ENCODE results near the gene GSE1. TPM values are rescaled to one million over a fixed set of nuclear protein-coding genes. Genes with fewer than 3 reads are reported as not detected.

Gene GSE1
- total RNA-seq, 1 experiment from 2014 or later = 90.2 TPM

GRCh38 chr16:85665373-85665740 lies 52.2 kb downstream of the GSE1 start:
- POLR2A ChIA-PET = no interaction called here
- H3K4me2 ChIP-seq (ENCODE audit: low read length) = no peak overlapping the region

GRCh38 chr16:85665929-85666328 lies 52.8 kb downstream of the GSE1 start:
- RAD21 ChIA-PET (ENCODE audit: low non-redundant PET in 1 of 2, low total read pairs in 2 of 2, uncharacterized antibody in 2 of 2, unreplicated experiment in 2 of 2) = no interaction called here
- H3K9me3 ChIP-seq (ENCODE audit: control insufficient read depth in 1 of 2, insufficient read depth in 1 of 2, low read depth in 1 of 2, low read length in 2 of 2) = no peaks in the 10 kb centered on the region

More at GRCh38 chr16:85665373-85665740, 52.2 kb downstream of the GSE1 start:
- intact Hi-C loops (cut with micrococcal nuclease) = no loop called here
- no peaks in the 10 kb centered on the region for H3K27me3 ChIP-seq (ENCODE audit: insufficient read depth, low read length)
- no peaks in the 10 kb centered on the region for H3K4me1 ChIP-seq (ENCODE audit: control insufficient read depth in 1 of 2, insufficient read depth in 2 of 2, low read length in 2 of 2)
- CTCF ChIA-PET = no interaction called here
- no TSS peak for BruUV-seq (replicated peaks)
- H2AFZ ChIP-seq (ENCODE audit: low read depth, low read length, poor library complexity, severe bottlenecking) = no peak overlapping the region
- peaks cover 73% of the 10 kb centered on the region in 2 experiments; a peak in 3 of 4 replicates for H3K36me3 ChIP-seq (ENCODE audit: control insufficient read depth in 1 of 2, insufficient read depth in 2 of 2, low read length in 2 of 2)
- no peak overlapping the region for H3K27ac ChIP-seq (ENCODE audit: low read depth, low read length)
- H3K9me2 ChIP-seq (ENCODE audit: insufficient read depth) = no peaks in the 10 kb centered on the region
- no peaks in the 10 kb centered on the region for H3K9me3 ChIP-seq (ENCODE audit: control insufficient read depth in 1 of 2, insufficient read depth in 1 of 2, low read depth in 1 of 2, low read length in 2 of 2)
- DNase-seq (ENCODE audit: low read depth, low spot score) (no peak), ATAC-seq (no peak)
- no peak overlapping the region for H3K9ac ChIP-seq (ENCODE audit: low read length)
- H3K4me3 ChIP-seq (replicated peaks in 1 of 2; ENCODE audit: low read depth in 1 of 2, low read length in 2 of 2) = no peak overlapping the region
- no peak for TF ChIP-seq POLR2A (IDR thresholded peaks at IDR 0.05; ENCODE audit: borderline replicate concordance, extremely low read depth, insufficient read depth, insufficient read length)
- TF ChIP-seq SIN3A (IDR thresholded peaks at IDR 0.05; ENCODE audit: low read depth) = no peak
- TF ChIP-seq ATF3 (IDR thresholded peaks at IDR 0.05) = no peak
- TF ChIP-seq ELF1 (IDR thresholded peaks at IDR 0.05; ENCODE audit: borderline replicate concordance, low read depth) = no peak
- no peak for TF ChIP-seq EZH2phosphoT487 (IDR thresholded peaks at IDR 0.05; ENCODE audit: borderline replicate concordance)
- TF ChIP-seq YY1 (IDR thresholded peaks at IDR 0.05; ENCODE audit: extremely low read depth, insufficient replicate concordance, low read depth, low read length) = no peak
- TF ChIP-seq RAD21 (IDR thresholded peaks at IDR 0.05; ENCODE audit: low read depth) = no peak
- no peaks in the 10 kb centered on the region for H3K79me2 ChIP-seq (ENCODE audit: insufficient read depth, low read length)
- RAD21 ChIA-PET (ENCODE audit: low non-redundant PET in 1 of 2, low total read pairs in 2 of 2, uncharacterized antibody in 2 of 2, unreplicated experiment in 2 of 2) = no interaction called here
- H4K20me1 ChIP-seq (ENCODE audit: insufficient read depth) = peaks cover 4% of the 10 kb centered on the region; the same call in 1 of the 2 replicates

More at GRCh38 chr16:85665929-85666328, 52.8 kb downstream of the GSE1 start:
- ATAC-seq (no peak), DNase-seq (ENCODE audit: low read depth, low spot score) (no peak)
- peaks cover 75 to 79% of the 10 kb centered on the region in 2 experiments; a peak in 3 of 4 replicates for H3K36me3 ChIP-seq (ENCODE audit: control insufficient read depth in 1 of 2, insufficient read depth in 2 of 2, low read length in 2 of 2)
- no peak overlapping the region for H2AFZ ChIP-seq (ENCODE audit: low read depth, low read length, poor library complexity, severe bottlenecking)
- H3K4me3 ChIP-seq (replicated peaks in 1 of 2; ENCODE audit: low read depth in 1 of 2, low read length in 2 of 2) = no peak overlapping the region
- intact Hi-C loops (cut with micrococcal nuclease) = no loop called here
- no peaks in the 10 kb centered on the region for H3K79me2 ChIP-seq (ENCODE audit: insufficient read depth, low read length)
- H3K4me1 ChIP-seq (ENCODE audit: control insufficient read depth in 1 of 2, insufficient read depth in 2 of 2, low read length in 2 of 2) = no peaks in the 10 kb centered on the region
- no peaks in the 10 kb centered on the region for H3K9me2 ChIP-seq (ENCODE audit: insufficient read depth)
- no TSS peak for BruUV-seq (replicated peaks)
- H3K27ac ChIP-seq (ENCODE audit: low read depth, low read length) = no peak overlapping the region
- H3K9ac ChIP-seq (ENCODE audit: low read length) = no peak overlapping the region
- H3K27me3 ChIP-seq (ENCODE audit: insufficient read depth, low read length) = no peaks in the 10 kb centered on the region
- ChIA-PET POLR2A (no interaction called here), CTCF (no interaction called here)
- no peak overlapping the region for H3K4me2 ChIP-seq (ENCODE audit: low read length)
- no peak for TF ChIP-seq SIN3A (IDR thresholded peaks at IDR 0.05; ENCODE audit: low read depth)
- no peak for TF ChIP-seq CBX3 (IDR thresholded peaks at IDR 0.05; ENCODE audit: low read depth)
- no peak for TF ChIP-seq ELF1 (IDR thresholded peaks at IDR 0.05; ENCODE audit: borderline replicate concordance, low read depth)
- no peak for TF ChIP-seq RAD21 (IDR thresholded peaks at IDR 0.05; ENCODE audit: low read depth)
- no peak for TF ChIP-seq POLR2AphosphoS5 (IDR thresholded peaks at IDR 0.05; ENCODE audit: low read depth, low read length)
- TF ChIP-seq JUND (IDR thresholded peaks at IDR 0.05) = no peak
- no peak for TF ChIP-seq YY1 (IDR thresholded peaks at IDR 0.05; ENCODE audit: extremely low read depth, insufficient replicate concordance, low read depth, low read length)
- no peak for TF ChIP-seq ZBTB33 (IDR thresholded peaks at IDR 0.05; ENCODE audit: extremely low read depth, insufficient replicate concordance, low read length)
- TF ChIP-seq ATF3 (IDR thresholded peaks at IDR 0.05) = no peak
- no peak for TF ChIP-seq FOSL1 (IDR thresholded peaks at IDR 0.05; ENCODE audit: low read depth)
- TF ChIP-seq SRF (IDR thresholded peaks at IDR 0.05; ENCODE audit: low read depth) = no peak
- no peak for TF ChIP-seq EGR1 (IDR thresholded peaks at IDR 0.05; ENCODE audit: low read depth)
- TF ChIP-seq CTCF (IDR thresholded peaks at IDR 0.05 in 2 of 3, conservative IDR thresholded peaks at IDR 0.05 in 1 of 3; ENCODE audit: borderline replicate concordance in 1 of 3, insufficient read depth in 1 of 3, low read depth in 2 of 3, low read length in 2 of 3) = no peak
- no peak for TF ChIP-seq EZH2phosphoT487 (IDR thresholded peaks at IDR 0.05; ENCODE audit: borderline replicate concordance)
- TF ChIP-seq ZFX (IDR thresholded peaks at IDR 0.05) = no peak
- peaks cover 4% of the 10 kb centered on the region; the same call in 1 of the 2 replicates for H4K20me1 ChIP-seq (ENCODE audit: insufficient read depth)
